GM12891 (cell line): ENCODE measurements around the gene RHBG.

Experiments used
- POLR2A ChIP-seq: IDR thresholded peaks from 2 replicates; pipeline ENCODE4 v1.6.1; 2011; ENCODE audit warnings: low read depth, low read length, control low read depth
- POLR2AphosphoS5 ChIP-seq: IDR thresholded peaks from 2 replicates; pipeline ENCODE4 v1.6.1; 2011; ENCODE audit warnings: low read depth, low read length, control low read depth
- POU2F2 ChIP-seq: IDR thresholded peaks from 2 replicates; pipeline ENCODE4 v1.6.1; 2011; ENCODE audit warnings: low read depth, mild to moderate bottlenecking, control low read depth, low read length, moderate library complexity
- SPI1 ChIP-seq: IDR thresholded peaks from 2 replicates; pipeline ENCODE4 v1.6.1; 2011; ENCODE audit warnings: low read depth, low read length, control low read depth
- TAF1 ChIP-seq: IDR thresholded peaks from 2 replicates; pipeline ENCODE4 v1.6.1; 2011; ENCODE audit warnings: low read depth, low read length, control low read depth

DNA sequence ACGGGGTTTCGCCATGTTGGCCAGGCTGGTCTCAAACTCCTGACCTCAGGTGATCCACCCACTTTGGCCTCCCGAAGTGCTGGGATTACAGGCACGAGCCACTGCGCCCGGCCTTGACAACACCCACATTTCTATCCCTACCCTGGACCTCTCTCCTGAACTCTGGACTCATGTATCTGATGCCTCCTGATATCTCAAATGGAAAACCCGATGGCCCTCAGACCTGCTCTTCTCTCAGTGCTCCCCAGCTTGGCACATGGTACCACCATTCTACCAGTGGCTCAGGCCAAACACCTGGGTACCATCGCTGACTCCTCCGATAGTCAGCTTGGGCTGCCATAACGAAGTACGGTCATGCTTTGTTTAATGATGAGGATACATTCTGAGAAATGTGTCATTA, 8.5 kb upstream of the RHBG start:
- no peak for TF ChIP-seq TAF1
- TF ChIP-seq POLR2A = no peak
- no peak for TF ChIP-seq POU2F2
- TF ChIP-seq POLR2AphosphoS5 = no peak
- no peak for TF ChIP-seq SPI1
